H1 (cell line): ENCODE data around the gene TCF7. TPM values are rescaled to one million over a fixed set of nuclear protein-coding genes. Genes with fewer than 3 reads are reported as not detected.

ENCODE experiments used
- CTCF ChIA-PET: fragments of 300-600 bp; sonication (Branson Sonifier 250); formaldehyde crosslinking; loops from one replicate; lab custom pipeline; 2021; ENCODE audit not compliant: partially characterized antibody; lab: Charles Lee
- POLR2A ChIA-PET: fragments of 300-600 bp; sonication (Branson Sonifier 250); formaldehyde crosslinking; loops from one replicate; lab custom pipeline; 2021; ENCODE audit warnings: inconsistent platforms; ENCODE audit not compliant: partially characterized antibody; lab: Charles Lee
- DNase-seq, 2 experiments: peaks; one replicate each; pipeline versions ENCODE4 v3.0.0 to v3.0.0-alpha.2; 2010 to 2022; ENCODE audit warnings: low spot score in 2 of 2, low read depth in 1 of 2, mixed read lengths in 1 of 2
- FAIRE-seq: peaks from 2 replicates; lab custom pipeline; 2011; peaks lifted over from hg19 to GRCh38; lab: Jason Lieb, UNC
- H2AFZ ChIP-seq: 2 replicates; pipeline ENCODE4 v1.8.1; 2012; ENCODE audit warnings: low read length, inconsistent platforms
- H2AK5ac ChIP-seq: 2 replicates; pipeline ENCODE4 v1.6.1; 2013; ENCODE audit warnings: low read depth, low read length
- H2BK120ac ChIP-seq: replicated peaks from 2 replicates; pipeline ENCODE3; 2013; ENCODE audit warnings: low read depth, low read length, inconsistent platforms
- H2BK12ac ChIP-seq: 2 replicates; pipeline ENCODE4 v1.6.1; 2013; ENCODE audit warnings: low read depth, low read length
- H2BK15ac ChIP-seq: 2 replicates; pipeline ENCODE4 v1.6.1; 2013; ENCODE audit warnings: low read length
- H2BK20ac ChIP-seq: 2 replicates; pipeline ENCODE4 v1.6.1; 2013; ENCODE audit warnings: low read length
- H2BK5ac ChIP-seq: 2 replicates; pipeline ENCODE4 v1.6.1; 2013; ENCODE audit warnings: low read depth, low read length
- H3K14ac ChIP-seq: 2 replicates; pipeline ENCODE4 v1.6.1; 2013; ENCODE audit warnings: inconsistent platforms; ENCODE audit not compliant: insufficient read length
- H3K18ac ChIP-seq: 2 replicates; pipeline ENCODE4 v1.6.1; 2013; ENCODE audit warnings: low read length; ENCODE audit errors: extremely low read depth
- H3K23ac ChIP-seq: 2 replicates; pipeline ENCODE4 v1.6.1; 2013; ENCODE audit warnings: inconsistent platforms; ENCODE audit not compliant: insufficient read length
- H3K23me2 ChIP-seq: 2 replicates; pipeline ENCODE4 v1.6.1; 2013; ENCODE audit warnings: low read depth, low read length
- H3K27ac ChIP-seq: 2 replicates; pipeline ENCODE4 v1.6.1; 2011; ENCODE audit warnings: low read depth, low read length, inconsistent platforms
- H3K27me3 ChIP-seq, 4 experiments: replicated peaks in 1 of 4; 1 replicate in 1 of 4; 2 replicates in 3 of 4; pipeline versions ENCODE4 v1.6.1 to v1.8.1; 2011 to 2013; ENCODE audit warnings: low read length in 3 of 4, mild to moderate bottlenecking in 3 of 4, inconsistent platforms in 2 of 4, mixed read lengths in 2 of 4, moderate library complexity in 1 of 4; ENCODE audit not compliant: control insufficient read depth in 3 of 4, insufficient read depth in 3 of 4; ENCODE audit errors: extremely low read depth in 1 of 4
- H3K36me3 ChIP-seq, 4 experiments: 2 replicates each; pipeline versions ENCODE4 v1.6.1 to v1.8.1; 2011 to 2013; ENCODE audit warnings: mild to moderate bottlenecking in 4 of 4, low read length in 3 of 4, moderate library complexity in 2 of 4, control low read depth in 1 of 4, inconsistent platforms in 1 of 4; ENCODE audit not compliant: insufficient read depth in 4 of 4, control insufficient read depth in 2 of 4
- H3K4ac ChIP-seq: replicated peaks from 2 replicates; pipeline ENCODE3; 2013; ENCODE audit warnings: low read length, low read depth, mixed read lengths, inconsistent platforms; ENCODE audit not compliant: insufficient read length
- H3K4me1 ChIP-seq, 4 experiments: replicated peaks in 1 of 4; 1 replicate in 1 of 4; 2 replicates in 3 of 4; pipeline versions ENCODE4 v1.6.1 to v1.8.1; 2011 to 2013; ENCODE audit warnings: low read length in 3 of 4, inconsistent platforms in 2 of 4, mixed read lengths in 1 of 4; ENCODE audit not compliant: insufficient read depth in 4 of 4, control insufficient read depth in 3 of 4
- H3K4me2 ChIP-seq, 2 experiments: 2 replicates each; pipeline versions ENCODE4 v1.6.1 to v1.8.1; 2011 to 2013; ENCODE audit warnings: low read depth in 2 of 2, low read length in 2 of 2, control low read depth in 1 of 2, inconsistent platforms in 1 of 2, mild to moderate bottlenecking in 1 of 2; ENCODE audit not compliant: insufficient read depth in 1 of 2
- H3K4me3 ChIP-seq, 4 experiments: fragments of 200-600, 300-600 bp in 1 of 4; sonication (generic), shearing (Covaris generic), sonication (Bioruptor Twin) in 1 of 4; 2 replicates each; pipeline versions ENCODE4 v1.5.1 to v1.8.1; 2011 to 2016; ENCODE audit warnings: low read length in 4 of 4, low read depth in 3 of 4, control low read depth in 2 of 4, inconsistent platforms in 2 of 4, mild to moderate bottlenecking in 2 of 4, mixed read lengths in 1 of 4, moderate library complexity in 1 of 4; ENCODE audit not compliant: insufficient read depth in 2 of 4; ENCODE audit errors: extremely low read depth in 1 of 4
- H3K56ac ChIP-seq: replicated peaks from 2 replicates; pipeline ENCODE3; 2013; ENCODE audit warnings: low read depth, mild to moderate bottlenecking, mixed read lengths, low read length, inconsistent platforms; ENCODE audit not compliant: insufficient read length
- H3K79me1 ChIP-seq: 2 replicates; pipeline ENCODE4 v1.6.1; 2013; ENCODE audit warnings: low read depth, low read length, control low read depth
- H3K79me2 ChIP-seq, 2 experiments: 2 replicates each; pipeline versions ENCODE4 v1.6.1 to v1.8.1; 2012 to 2013; ENCODE audit warnings: low read length in 2 of 2, mild to moderate bottlenecking in 2 of 2, inconsistent platforms in 1 of 2; ENCODE audit not compliant: insufficient read depth in 2 of 2, control insufficient read depth in 1 of 2
- H3K9ac ChIP-seq, 4 experiments: replicated peaks in 1 of 4; 1 replicate in 1 of 4; 2 replicates in 3 of 4; pipeline versions ENCODE4 v1.6.1 to v1.8.1; 2011 to 2013; ENCODE audit warnings: low read depth in 3 of 4, low read length in 3 of 4, control low read depth in 2 of 4, mild to moderate bottlenecking in 2 of 4, moderate library complexity in 2 of 4, inconsistent platforms in 1 of 4; ENCODE audit errors: extremely low read depth in 1 of 4
- H3K9me3 ChIP-seq, 2 experiments: 2 replicates each; pipeline versions ENCODE4 v1.6.1 to v1.8.1; 2012 to 2013; ENCODE audit warnings: mild to moderate bottlenecking in 2 of 2, moderate library complexity in 2 of 2, control low read depth in 1 of 2, inconsistent platforms in 1 of 2, low read depth in 1 of 2, low read length in 1 of 2, mixed read lengths in 1 of 2; ENCODE audit not compliant: insufficient read depth in 2 of 2
- H4K20me1 ChIP-seq, 2 experiments: replicated peaks in 1 of 2; 2 replicates each; pipeline versions ENCODE3 to v1.8.1; 2011 to 2013; ENCODE audit warnings: inconsistent platforms in 2 of 2, low read length in 2 of 2, mild to moderate bottlenecking in 1 of 2; ENCODE audit not compliant: insufficient read depth in 2 of 2, control insufficient read depth in 1 of 2
- H4K5ac ChIP-seq: 2 replicates; pipeline ENCODE4 v1.6.1; 2013; ENCODE audit warnings: low read length, low read depth, mixed read lengths, inconsistent platforms; ENCODE audit not compliant: insufficient read length
- H4K8ac ChIP-seq: 2 replicates; pipeline ENCODE4 v1.8.0; 2013; ENCODE audit warnings: mild to moderate bottlenecking, moderate library complexity, low read length, inconsistent platforms; ENCODE audit not compliant: insufficient read depth; ENCODE audit errors: extremely low read depth
- H4K91ac ChIP-seq: replicated peaks from 2 replicates; pipeline ENCODE3; 2013; ENCODE audit warnings: low read length, mixed read lengths, inconsistent platforms; ENCODE audit not compliant: insufficient read length
- BCL11A ChIP-seq, 2 experiments: IDR thresholded peaks; one replicate each; pipeline ENCODE4 v1.6.1; 2011; ENCODE audit warnings: low read depth in 2 of 2, low read length in 2 of 2, mild to moderate bottlenecking in 2 of 2
- CHD1 ChIP-seq: IDR thresholded peaks from 2 replicates; pipeline ENCODE4 v1.6.1; 2012; ENCODE audit warnings: low read depth, low read length, improper control_type of control experiment
- CHD2 ChIP-seq: IDR thresholded peaks from 2 replicates; pipeline ENCODE4 v1.6.1; 2012; ENCODE audit warnings: low read length, improper control_type of control experiment
- CREB1 ChIP-seq: IDR thresholded peaks from 2 replicates; pipeline ENCODE4 v1.6.1; 2012; ENCODE audit warnings: inconsistent platforms
- EZH2 ChIP-seq: fragments of 200-600 bp; sonication (generic); IDR thresholded peaks from 2 replicates; pipeline ENCODE4 v1.7.1; 2012; ENCODE audit warnings: low read depth, mild to moderate bottlenecking, moderate library complexity, low read length, inconsistent platforms; ENCODE audit not compliant: severe bottlenecking
- FOSL1 ChIP-seq: IDR thresholded peaks from 2 replicates; pipeline ENCODE4 v1.6.1; 2011; ENCODE audit warnings: mild to moderate bottlenecking, low read depth, low read length, moderate library complexity; ENCODE audit not compliant: insufficient read depth
- RXRA ChIP-seq: IDR thresholded peaks from 2 replicates; pipeline ENCODE4 v1.6.1; 2011; ENCODE audit warnings: low read depth, mild to moderate bottlenecking, low read length, moderate library complexity; ENCODE audit not compliant: insufficient read depth
- SAP30 ChIP-seq: fragments of 300-600 bp; sonication (generic); IDR thresholded peaks from 2 replicates; pipeline ENCODE4 v1.7.1; 2012; ENCODE audit warnings: low read length, moderate library complexity, mild to moderate bottlenecking, inconsistent platforms; ENCODE audit not compliant: insufficient read depth, insufficient replicate concordance
- TAF1 ChIP-seq: IDR thresholded peaks from 2 replicates; pipeline ENCODE4 v1.6.1; 2011; ENCODE audit warnings: mild to moderate bottlenecking, low read depth, low read length
- WGBS, 2 experiments: shearing (Covaris generic) in 1 of 2; methylation state at CpG; one replicate each; pipeline versions ENCODE4 v1.1.6 to v1.1.7; 2013 to 2015; ENCODE audit warnings: low lambda C conversion rate in 2 of 2, mixed read lengths in 2 of 2, inconsistent platforms in 1 of 2, low coverage in 1 of 2, missing lambda C conversion rate in 1 of 2; ENCODE audit not compliant: insufficient replicate concordance in 2 of 2, insufficient coverage in 1 of 2, insufficient read length in 1 of 2; ENCODE audit errors: extremely low coverage in 1 of 2, missing lambda C conversion rate in 1 of 2; 5-methylcytosine and 5-hydroxymethylcytosine counted together
- polyA plus RNA-seq, 7 experiments: library from polyadenylated mRNA; depleted of rRNA in 3 of 7; stranded (reverse) in 5 of 7; unstranded in 2 of 7; fragments of >200 nt in 5 of 7; fragments of 200-250 nt in 2 of 7; gene quantifications; 1 replicate in 5 of 7; 2 replicates in 1 of 7; 4 replicates in 1 of 7; pipeline versions ENCODE4 v1.2.1 to v1.2.3, GENCODE V29; 2011 to 2013; ENCODE audit warnings: missing spikeins in 2 of 7, mixed read lengths in 2 of 7
- total RNA-seq: library from RNA; stranded (reverse); fragmentation: NEBNext Ultra II Directional; extraction: Animal tissue kit (Norgen Biotek cat#: 25700); gene quantifications from 2 replicates; pipeline ENCODE4 v1.2.1, GENCODE V29; 2021
- TF ChIP-seq, protein P1 (sequence below): IDR thresholded peaks from 2 replicates; pipeline ENCODE4 v1.6.1; 2012; ENCODE audit warnings: inconsistent platforms

The TCF7 gene
- total and polyA plus RNA-seq, 2 of the 8 experiments (the other 6 are each of a cell fraction or from before 2014, with no cell fraction given): 4.7 to 8.5 TPM

GRCh38 chr5:134103998-134104654 is 10.4 kb upstream of the TCF7 start:
- FAIRE-seq: no peak
- TF ChIP-seq CREB1 (no peak), SAP30 (no peak), CHD1 (no peak), BCL11A (IDR thresholded peaks at IDR 0.05; ENCODE audit: low read depth in 2 of 2, low read length in 2 of 2) (no peak), FOSL1 (no peak), CHD2 (no peak), RXRA (no peak), EZH2 (no peak), TAF1 (no peak)
- TF ChIP-seq, protein P1, sequence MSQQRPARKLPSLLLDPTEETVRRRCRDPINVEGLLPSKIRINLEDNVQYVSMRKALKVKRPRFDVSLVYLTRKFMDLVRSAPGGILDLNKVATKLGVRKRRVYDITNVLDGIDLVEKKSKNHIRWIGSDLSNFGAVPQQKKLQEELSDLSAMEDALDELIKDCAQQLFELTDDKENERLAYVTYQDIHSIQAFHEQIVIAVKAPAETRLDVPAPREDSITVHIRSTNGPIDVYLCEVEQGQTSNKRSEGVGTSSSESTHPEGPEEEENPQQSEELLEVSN: no peak

More at GRCh38 chr5:134103998-134104654, 10.4 kb upstream of the TCF7 start:
- POLR2A ChIA-PET: no interaction called here
- Histone ChIP-seq H3K79me2 (no peaks in the 10 kb centered on the region), H4K8ac (no peak overlapping the region), H2AFZ (no peak overlapping the region), H2BK15ac (no peak overlapping the region), H4K5ac (no peak overlapping the region), H3K4me2 (no peak overlapping the region), H3K36me3 (no peaks in the 10 kb centered on the region), H3K4me3 (no peak overlapping the region), H3K23me2 (no peaks in the 10 kb centered on the region), H3K79me1 (no peaks in the 10 kb centered on the region), H2BK20ac (no peak overlapping the region), H3K27ac (no peak overlapping the region), H3K18ac (no peak overlapping the region), H3K9ac (no peak overlapping the region), H3K9me3 (no peaks in the 10 kb centered on the region), H2BK5ac (no peak overlapping the region), H3K4ac (no peak overlapping the region), H3K23ac (no peak overlapping the region), H3K4me1 (peaks cover 6 to 25% (median 20%) of the 10 kb centered on the region in 4 experiments), H3K14ac (no peak overlapping the region), H4K91ac (no peak overlapping the region), H4K20me1 (no peaks in the 10 kb centered on the region), H3K56ac (no peak overlapping the region), H2BK120ac (no peak overlapping the region), H2AK5ac (no peak overlapping the region), H3K27me3 (peaks cover 0 to 15% (median 10%) of the 10 kb centered on the region in 4 experiments; a peak in 4 of 7 replicates), H2BK12ac (no peak overlapping the region; the same call in 1 of the 2 replicates)
- DNase-seq: no peak
- 88% methylated on average over 10 of the region's 11 CpGs; no CpG with 5 or more reads in 1 of the 2 experiments for WGBS, 2 experiments
- CTCF ChIA-PET: interaction anchor here (0.6 to 7.8 kb wide), 7 partner anchors 8 to 323 kb away, joined by 3 to 84 read pairs (median 3); partner anchors contain the start of gene TCF7
